ENCODE data around the gene MIPEP. TPM values are rescaled to one million over a fixed set of nuclear protein-coding genes. Genes with fewer than 3 reads are reported as not detected.

Gene MIPEP
- total RNA-seq, 4 donors from 2014 or later = 12.1 to 20.3 (median 16.0) TPM

DNA sequence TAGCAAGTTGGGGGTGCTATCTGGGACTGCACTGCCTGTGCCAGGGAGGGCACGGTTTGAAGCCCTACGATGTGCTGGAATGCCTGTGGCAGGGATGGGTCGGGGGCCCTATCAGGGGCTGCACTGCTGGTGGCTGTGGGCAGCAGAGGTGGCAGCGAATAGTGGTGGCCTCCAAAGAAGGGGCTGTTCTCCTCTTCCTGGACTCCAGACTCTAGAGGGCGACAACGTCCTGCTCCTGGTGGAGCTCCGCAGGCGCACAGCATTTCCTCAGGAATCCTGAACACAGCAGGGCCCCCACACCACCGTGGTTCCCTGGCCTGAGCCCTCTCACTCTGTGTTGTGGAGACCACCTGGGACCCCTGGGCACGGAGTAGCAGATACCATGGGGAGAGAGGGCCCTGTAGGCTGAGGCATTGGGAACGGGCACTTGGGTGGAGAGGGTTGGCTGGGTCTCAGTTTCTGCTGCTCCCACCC, 173.4 kb downstream of the MIPEP start:
- Histone ChIP-seq H3K4me1 (peaks cover 0 to 3% (median 0%) of the 10 kb centered on the region in 4 donors), H3K27me3 (no peaks in the 10 kb centered on the region), H3K4me3 (no peak overlapping the region), H3K27ac (replicated peaks in 1 of 4) (no peak overlapping the region), H3K36me3 (no peaks in the 10 kb centered on the region), H3K9me3 (no peaks in the 10 kb centered on the region)
- DNase-seq (ENCODE audit: extremely low spot score) = no peak
- intact Hi-C loops (cut with DNase I) = loop anchor here (10.0 kb wide), 1 partner anchor 159 kb away; no protein-coding TSS in a partner anchor
- WGBS = 100% methylated on average over 3 of the region's 11 CpGs
- TF ChIP-seq, protein P1, sequence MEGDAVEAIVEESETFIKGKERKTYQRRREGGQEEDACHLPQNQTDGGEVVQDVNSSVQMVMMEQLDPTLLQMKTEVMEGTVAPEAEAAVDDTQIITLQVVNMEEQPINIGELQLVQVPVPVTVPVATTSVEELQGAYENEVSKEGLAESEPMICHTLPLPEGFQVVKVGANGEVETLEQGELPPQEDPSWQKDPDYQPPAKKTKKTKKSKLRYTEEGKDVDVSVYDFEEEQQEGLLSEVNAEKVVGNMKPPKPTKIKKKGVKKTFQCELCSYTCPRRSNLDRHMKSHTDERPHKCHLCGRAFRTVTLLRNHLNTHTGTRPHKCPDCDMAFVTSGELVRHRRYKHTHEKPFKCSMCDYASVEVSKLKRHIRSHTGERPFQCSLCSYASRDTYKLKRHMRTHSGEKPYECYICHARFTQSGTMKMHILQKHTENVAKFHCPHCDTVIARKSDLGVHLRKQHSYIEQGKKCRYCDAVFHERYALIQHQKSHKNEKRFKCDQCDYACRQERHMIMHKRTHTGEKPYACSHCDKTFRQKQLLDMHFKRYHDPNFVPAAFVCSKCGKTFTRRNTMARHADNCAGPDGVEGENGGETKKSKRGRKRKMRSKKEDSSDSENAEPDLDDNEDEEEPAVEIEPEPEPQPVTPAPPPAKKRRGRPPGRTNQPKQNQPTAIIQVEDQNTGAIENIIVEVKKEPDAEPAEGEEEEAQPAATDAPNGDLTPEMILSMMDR (IDR thresholded peaks at IDR 0.05) = peak in 2 of 3 experiments; percentile 6 to 43
- TF ChIP-seq EP300 (IDR thresholded peaks at IDR 0.05) = no peak

DNA sequence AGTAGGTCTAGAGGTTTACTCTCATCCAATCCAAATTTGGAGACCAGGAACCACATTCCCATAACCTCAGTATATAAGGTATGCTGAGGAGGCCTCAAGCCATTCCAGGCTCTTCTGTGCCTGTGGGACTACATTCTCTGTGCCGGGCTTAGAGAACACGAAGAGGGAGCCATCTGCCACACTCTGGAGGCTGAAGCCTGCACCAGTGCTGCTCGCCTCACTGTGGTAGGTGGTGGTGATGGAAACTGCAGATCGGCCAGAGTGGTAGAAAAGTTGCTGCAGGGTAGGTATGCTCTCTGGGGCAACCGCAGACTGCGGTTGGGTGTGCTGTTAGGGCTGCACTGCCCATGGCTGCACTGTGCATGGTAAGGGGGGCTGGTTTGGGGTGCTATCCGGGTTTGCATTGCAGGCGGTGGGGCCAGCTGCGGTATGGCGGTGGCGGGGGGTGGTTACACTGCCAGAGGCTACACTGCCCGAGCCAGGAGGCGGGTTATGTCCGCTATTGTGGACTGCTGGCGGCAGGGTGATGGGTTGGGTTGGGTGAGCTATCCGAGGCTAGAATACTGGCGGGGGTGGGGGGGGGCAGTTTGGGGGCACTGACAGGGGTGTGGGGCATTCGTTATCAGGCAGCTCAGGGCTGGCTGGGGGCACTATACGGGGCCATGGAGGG, 174.0 kb downstream of the MIPEP start:
- 93% methylated on average over 16 of the region's 19 CpGs for WGBS
- no peak for DNase-seq (ENCODE audit: extremely low spot score)

DNA sequence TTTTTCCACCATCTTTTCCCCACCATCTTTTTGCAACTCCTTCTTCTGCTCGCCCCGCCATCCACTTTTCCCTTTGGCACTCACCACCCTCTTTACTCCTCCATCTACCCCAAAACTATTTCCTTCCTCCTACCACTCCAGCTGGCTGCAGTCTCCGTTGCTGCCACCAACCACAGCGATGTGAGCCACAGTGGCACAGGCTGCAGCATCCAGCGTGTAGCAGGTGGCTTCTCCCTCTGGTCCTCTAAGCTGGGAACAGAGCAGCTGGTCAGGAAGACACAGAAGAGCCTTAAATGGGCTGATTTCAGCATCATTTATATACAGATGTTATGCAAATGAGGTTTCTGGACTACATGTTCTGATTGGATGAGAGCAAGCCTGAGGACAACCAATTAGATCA, 174.5 kb downstream of the MIPEP start:
- Histone ChIP-seq H3K27ac (replicated peaks in 1 of 4) (no peak overlapping the region), H3K4me3 (no peak overlapping the region), H3K9me3 (no peaks in the 10 kb centered on the region), H3K27me3 (no peaks in the 10 kb centered on the region), H3K4me1 (peaks cover 0 to 3% (median 0%) of the 10 kb centered on the region in 4 donors), H3K36me3 (no peaks in the 10 kb centered on the region)
- intact Hi-C loops (cut with DNase I) = loop anchor here (10.0 kb wide), 1 partner anchor 160 kb away; no protein-coding TSS in a partner anchor
- 76% methylated on average over 5 of the region's 5 CpGs for WGBS
- peak; percentile 37 for DNase-seq (ENCODE audit: extremely low spot score)
- TF ChIP-seq POLR2AphosphoS5 (IDR thresholded peaks at IDR 0.05) = no peak
- TF ChIP-seq EP300 (IDR thresholded peaks at IDR 0.05) = no peak
- TF ChIP-seq, protein P1 (IDR thresholded peaks at IDR 0.05) = no peak
- TF ChIP-seq POLR2A (IDR thresholded peaks at IDR 0.05; ENCODE audit: low read depth) = no peak

More for the DNA sequence above, 174.0 kb downstream of the MIPEP start:
- no peaks in the 10 kb centered on the region for H3K36me3 ChIP-seq
- no peak for TF ChIP-seq POLR2A (IDR thresholded peaks at IDR 0.05; ENCODE audit: low read depth)
- TF ChIP-seq POLR2AphosphoS5 (IDR thresholded peaks at IDR 0.05) = no peak
- TF ChIP-seq, protein P1 (IDR thresholded peaks at IDR 0.05) = no peak
- TF ChIP-seq EP300 (IDR thresholded peaks at IDR 0.05) = no peak
- no peaks in the 10 kb centered on the region for H3K27me3 ChIP-seq
- H3K4me1 ChIP-seq = peaks cover 0 to 3% (median 0%) of the 10 kb centered on the region in 4 donors
- no peak overlapping the region for H3K27ac ChIP-seq (replicated peaks in 1 of 4)
- H3K9me3 ChIP-seq = no peaks in the 10 kb centered on the region
- intact Hi-C loops (cut with DNase I) = loop anchor here (10.0 kb wide), 1 partner anchor 160 kb away; no protein-coding TSS in a partner anchor
- H3K4me3 ChIP-seq = no peak overlapping the region

DNA sequence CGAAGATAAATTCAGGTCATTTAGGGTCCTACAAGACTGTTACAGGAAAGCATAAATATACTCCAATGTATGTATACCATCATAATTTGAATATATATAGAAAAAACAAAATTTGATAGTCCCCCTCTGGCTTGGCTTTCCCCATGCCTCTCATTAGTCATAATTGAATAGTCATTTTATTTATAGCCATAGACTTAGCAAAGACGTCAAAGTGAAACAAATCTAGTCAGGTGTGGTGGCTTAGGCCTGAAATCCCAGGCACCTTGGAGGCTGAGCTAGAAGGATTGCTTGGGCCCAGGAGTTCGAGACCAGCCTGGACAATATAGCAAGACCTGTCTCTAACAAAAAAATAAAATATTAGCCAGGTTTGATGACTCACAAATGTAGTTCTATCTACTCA, 177.8 kb downstream of the MIPEP start:
- Histone ChIP-seq H3K4me3 (no peak overlapping the region), H3K9me3 (no peaks in the 10 kb centered on the region), H3K4me1 (no peaks in the 10 kb centered on the region), H3K36me3 (no peaks in the 10 kb centered on the region), H3K27me3 (no peaks in the 10 kb centered on the region), H3K27ac (replicated peaks in 1 of 4) (no peak overlapping the region)
- WGBS = 88% methylated on average over 3 of the region's 3 CpGs
- TF ChIP-seq POLR2A (IDR thresholded peaks at IDR 0.05; ENCODE audit: low read depth) (no peak), EP300 (IDR thresholded peaks at IDR 0.05) (no peak), POLR2AphosphoS5 (IDR thresholded peaks at IDR 0.05) (no peak)
- TF ChIP-seq, protein P1 (IDR thresholded peaks at IDR 0.05) = no peak
- intact Hi-C loops (cut with DNase I) = loop anchor here (10.0 kb wide), 1 partner anchor 163 kb away; no protein-coding TSS in a partner anchor
- no peak for DNase-seq (ENCODE audit: extremely low spot score)
